Measurements from ENCODE around the gene SEC61B. TPM values are rescaled to one million over a fixed set of nuclear protein-coding genes. Genes with fewer than 3 reads are reported as not detected.
A peak's percentile ranks its signal among the peaks of the same experiment; 100 is the strongest.

SEC61B gene
- total and polyA plus RNA-seq, 10 of the 15 experiments (the other 5 are each of a cell fraction or from before 2014, with no cell fraction given): 108 to 747 (median 301) TPM

DNA sequence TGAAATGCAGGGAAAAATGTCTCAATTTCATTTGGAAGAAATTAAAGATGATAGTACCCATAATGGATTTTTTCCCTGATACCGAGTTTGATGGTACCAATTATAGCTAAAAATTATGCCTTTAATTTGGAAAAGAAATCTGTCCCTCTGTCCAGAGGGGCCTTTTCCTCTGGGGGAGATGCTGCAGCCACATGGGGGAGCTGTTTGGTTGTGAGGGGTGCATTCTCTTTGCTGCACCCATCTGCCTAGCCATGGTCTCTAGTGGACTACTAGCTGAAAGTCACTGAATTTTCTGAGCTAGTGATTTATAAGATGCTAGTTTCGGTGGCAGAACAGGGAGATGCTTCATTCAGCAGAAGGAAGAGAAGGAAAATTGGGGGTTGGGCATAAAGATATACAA is 9.6 kb downstream of the SEC61B start (continued):
- TF ChIP-seq, protein P1, sequence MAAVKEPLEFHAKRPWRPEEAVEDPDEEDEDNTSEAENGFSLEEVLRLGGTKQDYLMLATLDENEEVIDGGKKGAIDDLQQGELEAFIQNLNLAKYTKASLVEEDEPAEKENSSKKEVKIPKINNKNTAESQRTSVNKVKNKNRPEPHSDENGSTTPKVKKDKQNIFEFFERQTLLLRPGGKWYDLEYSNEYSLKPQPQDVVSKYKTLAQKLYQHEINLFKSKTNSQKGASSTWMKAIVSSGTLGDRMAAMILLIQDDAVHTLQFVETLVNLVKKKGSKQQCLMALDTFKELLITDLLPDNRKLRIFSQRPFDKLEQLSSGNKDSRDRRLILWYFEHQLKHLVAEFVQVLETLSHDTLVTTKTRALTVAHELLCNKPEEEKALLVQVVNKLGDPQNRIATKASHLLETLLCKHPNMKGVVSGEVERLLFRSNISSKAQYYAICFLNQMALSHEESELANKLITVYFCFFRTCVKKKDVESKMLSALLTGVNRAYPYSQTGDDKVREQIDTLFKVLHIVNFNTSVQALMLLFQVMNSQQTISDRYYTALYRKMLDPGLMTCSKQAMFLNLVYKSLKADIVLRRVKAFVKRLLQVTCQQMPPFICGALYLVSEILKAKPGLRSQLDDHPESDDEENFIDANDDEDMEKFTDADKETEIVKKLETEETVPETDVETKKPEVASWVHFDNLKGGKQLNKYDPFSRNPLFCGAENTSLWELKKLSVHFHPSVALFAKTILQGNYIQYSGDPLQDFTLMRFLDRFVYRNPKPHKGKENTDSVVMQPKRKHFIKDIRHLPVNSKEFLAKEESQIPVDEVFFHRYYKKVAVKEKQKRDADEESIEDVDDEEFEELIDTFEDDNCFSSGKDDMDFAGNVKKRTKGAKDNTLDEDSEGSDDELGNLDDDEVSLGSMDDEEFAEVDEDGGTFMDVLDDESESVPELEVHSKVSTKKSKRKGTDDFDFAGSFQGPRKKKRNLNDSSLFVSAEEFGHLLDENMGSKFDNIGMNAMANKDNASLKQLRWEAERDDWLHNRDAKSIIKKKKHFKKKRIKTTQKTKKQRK (IDR thresholded peaks at IDR 0.05; ENCODE audit: low read depth, low read length): 0 out of 2 replicates have a peak, but pooled peaks have one; percentile 22
- TF ChIP-seq GATAD2B (conservative IDR thresholded peaks at IDR 0.05; ENCODE audit: low read depth) (no peak), ZBED1 (IDR thresholded peaks at IDR 0.05; ENCODE audit: borderline replicate concordance) (peak; percentile 35; the same call in 1 of the 2 replicates)

DNA sequence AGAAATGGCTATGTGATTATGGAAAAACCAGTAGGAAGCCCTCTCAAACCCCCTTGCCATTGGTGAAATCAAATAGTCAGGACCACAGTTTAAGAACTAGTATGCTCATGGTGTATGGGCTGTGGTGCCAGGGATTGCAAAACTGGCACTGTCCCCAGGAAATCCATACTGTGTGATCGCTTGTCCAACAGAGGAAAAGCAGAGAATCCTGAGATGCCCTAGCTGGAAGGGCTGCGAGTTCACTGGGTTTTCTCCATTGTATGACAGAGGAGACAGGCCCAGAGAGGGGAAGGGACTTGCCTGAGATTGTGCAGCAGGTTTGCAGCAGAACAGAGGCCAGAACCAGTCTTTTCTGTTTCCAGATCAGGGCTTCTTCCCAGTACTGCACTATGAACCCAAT is 12.5 kb downstream of the SEC61B start:
- intact Hi-C loops (cut with micrococcal nuclease; ENCODE audit: unreplicated experiment): loop anchor here (5.0 kb wide), 1 partner anchor 52 kb away; no protein-coding TSS in a partner anchor
- Histone ChIP-seq H3K27me3 (replicated peaks in 1 of 2; ENCODE audit: control insufficient read depth in 2 of 2, insufficient read depth in 2 of 2, low read length in 1 of 2) (no peaks in the 10 kb centered on the region), H4K20me1 (ENCODE audit: control insufficient read depth, insufficient read depth) (no peaks in the 10 kb centered on the region), H3K4me2 (ENCODE audit: control insufficient read depth, insufficient read depth) (peak overlapping the region; percentile 88; the same call in 1 of the 2 replicates), H3K9me3 (replicated peaks; ENCODE audit: control insufficient read depth, insufficient read depth, low read length) (peaks cover 7% of the 10 kb centered on the region; the same call in 2 of the 3 replicates), H3K4me1 (ENCODE audit: control insufficient read depth, insufficient read depth, low read length) (peaks cover 37% of the 10 kb centered on the region), H2AFZ (ENCODE audit: control insufficient read depth, low read depth, low read length) (no peak overlapping the region), H3K36me3 (ENCODE audit: control insufficient read depth in 2 of 2, insufficient read depth in 2 of 2, low read length in 1 of 2) (peaks cover 0 to 9% of the 10 kb centered on the region in 2 experiments; a peak in 2 of 4 replicates), H3K4me3 (no peak overlapping the region; the same call in 1 of the 2 replicates), H3K27ac (ENCODE audit: control insufficient read depth, insufficient read depth) (peak overlapping the region; percentile 94), H3K79me2 (ENCODE audit: control insufficient read depth, insufficient read depth, low read length) (no peaks in the 10 kb centered on the region; the same call in 1 of the 2 replicates), H3K9ac (ENCODE audit: control insufficient read depth, insufficient read depth, low read length) (peak overlapping the region; percentile 7; the same call in 1 of the 2 replicates)
- no peak for DNase-seq (ENCODE audit: low read depth, low spot score)
- 97% methylated on average over 2 of the region's 2 CpGs for WGBS (ENCODE audit: insufficient coverage, insufficient replicate concordance, low lambda C conversion rate, missing lambda C conversion rate)
- ChIA-PET CTCF (interaction anchor here (0.6 to 6.3 kb wide), 12 partner anchors 12 to 586 kb away, joined by 3 to 160 read pairs (median 30); partner anchors contain the start of genes ALG2 and SEC61B), POLR2A (interaction anchor here (1.6 to 5.6 kb wide), 6 partner anchors 11 to 71 kb away, joined by 5 to 51 read pairs (median 7); partner anchors contain the start of genes ALG2 and SEC61B), SMC1A (ENCODE audit: uncharacterized antibody, unreplicated experiment) (interaction anchor here (0.5 to 9.0 kb wide), 17 partner anchors 9 to 340 kb away, joined by 3 to 143 read pairs (median 4); no protein-coding TSS in a partner anchor), RAD21 (ENCODE audit: unreplicated experiment) (interaction anchor here (0.8 to 7.5 kb wide), 11 partner anchors 11 to 1088 kb away, joined by 3 to 98 read pairs (median 14); partner anchors contain the start of genes ALG2 and SEC61B)
- BruUV-seq (replicated peaks): no TSS peak
- no peak for ATAC-seq
- TF ChIP-seq NFYB (IDR thresholded peaks at IDR 0.05; ENCODE audit: insufficient read depth, low read depth, low read length): no peak
- TF ChIP-seq, protein P2, sequence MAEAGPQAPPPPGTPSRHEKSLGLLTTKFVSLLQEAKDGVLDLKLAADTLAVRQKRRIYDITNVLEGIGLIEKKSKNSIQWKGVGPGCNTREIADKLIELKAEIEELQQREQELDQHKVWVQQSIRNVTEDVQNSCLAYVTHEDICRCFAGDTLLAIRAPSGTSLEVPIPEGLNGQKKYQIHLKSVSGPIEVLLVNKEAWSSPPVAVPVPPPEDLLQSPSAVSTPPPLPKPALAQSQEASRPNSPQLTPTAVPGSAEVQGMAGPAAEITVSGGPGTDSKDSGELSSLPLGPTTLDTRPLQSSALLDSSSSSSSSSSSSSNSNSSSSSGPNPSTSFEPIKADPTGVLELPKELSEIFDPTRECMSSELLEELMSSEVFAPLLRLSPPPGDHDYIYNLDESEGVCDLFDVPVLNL (IDR thresholded peaks at IDR 0.05; ENCODE audit: low read depth, low read length): no peak
- no peak for TF ChIP-seq TBL1XR1 (IDR thresholded peaks at IDR 0.05; ENCODE audit: low read depth, low read length)
- TF ChIP-seq, protein P3, sequence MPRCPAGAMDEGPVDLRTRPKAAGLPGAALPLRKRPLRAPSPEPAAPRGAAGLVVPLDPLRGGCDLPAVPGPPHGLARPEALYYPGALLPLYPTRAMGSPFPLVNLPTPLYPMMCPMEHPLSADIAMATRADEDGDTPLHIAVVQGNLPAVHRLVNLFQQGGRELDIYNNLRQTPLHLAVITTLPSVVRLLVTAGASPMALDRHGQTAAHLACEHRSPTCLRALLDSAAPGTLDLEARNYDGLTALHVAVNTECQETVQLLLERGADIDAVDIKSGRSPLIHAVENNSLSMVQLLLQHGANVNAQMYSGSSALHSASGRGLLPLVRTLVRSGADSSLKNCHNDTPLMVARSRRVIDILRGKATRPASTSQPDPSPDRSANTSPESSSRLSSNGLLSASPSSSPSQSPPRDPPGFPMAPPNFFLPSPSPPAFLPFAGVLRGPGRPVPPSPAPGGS (IDR thresholded peaks at IDR 0.05; ENCODE audit: borderline replicate concordance, insufficient read depth, low read depth, low read length, poor library complexity, severe bottlenecking): no peak
- FAIRE-seq: no peak
- in situ Hi-C loops (cut with MboI): no loop called here

Data from GM12878 (cell line).